Lung (tissue), 13 donors: ENCODE data around the gene CHAF1A. TPM values are rescaled to one million over a fixed set of nuclear protein-coding genes. Genes with fewer than 3 reads are reported as not detected.

Source experiments
- ATAC-seq: fragments of 200-7000 bp; cut with Tn5 transposase; one replicate; pipeline ENCODE4 v1.9.1; 2020; ENCODE audit warnings: moderate number of reproducible peaks; ENCODE audit not compliant: insufficient read depth, low FRiP score
- DNase-seq, 3 donors: peaks; one replicate each; pipeline ENCODE4 v3.0.0-alpha.2; 2013 to 2017
- H3K27ac ChIP-seq, 2 donors: one replicate each; pipeline ENCODE4 v1.5.1; 2013; ENCODE audit warnings: mild to moderate bottlenecking in 2 of 2, moderate library complexity in 2 of 2, control low read depth in 1 of 2, inconsistent platforms in 1 of 2, low read depth in 1 of 2, low read length in 1 of 2
- H3K27me3 ChIP-seq, 3 donors: one replicate each; pipeline ENCODE4 v1.5.1; 2013; ENCODE audit warnings: low read length in 2 of 3; ENCODE audit not compliant: control insufficient read depth in 3 of 3, insufficient read depth in 3 of 3
- H3K36me3 ChIP-seq, 4 donors: one replicate each; pipeline ENCODE4 v1.5.1; 2013; ENCODE audit warnings: low read length in 4 of 4, mild to moderate bottlenecking in 1 of 4, moderate library complexity in 1 of 4; ENCODE audit not compliant: control insufficient read depth in 4 of 4, insufficient read depth in 4 of 4
- H3K4me1 ChIP-seq, 5 donors: one replicate each; pipeline ENCODE4 v1.5.1; 2013; ENCODE audit warnings: low read length in 5 of 5, mild to moderate bottlenecking in 2 of 5, moderate library complexity in 1 of 5; ENCODE audit not compliant: control insufficient read depth in 5 of 5, insufficient read depth in 5 of 5
- H3K4me3 ChIP-seq: one replicate; pipeline ENCODE4 v1.5.1; 2013; ENCODE audit warnings: mild to moderate bottlenecking, control low read depth, moderate library complexity
- H3K9ac ChIP-seq, 2 donors: one replicate each; pipeline ENCODE4 v1.5.1; 2013; ENCODE audit warnings: low read length in 2 of 2, control low read depth in 1 of 2; ENCODE audit not compliant: insufficient read depth in 1 of 2
- H3K9me3 ChIP-seq, 4 donors: one replicate each; pipeline ENCODE4 v1.5.1; 2013; ENCODE audit warnings: low read length in 3 of 4, mild to moderate bottlenecking in 1 of 4, moderate library complexity in 1 of 4; ENCODE audit not compliant: control insufficient read depth in 4 of 4, insufficient read depth in 3 of 4
- WGBS, 2 donors: extraction: QIAGEN DNeasy Blood & Tissue Kit; methylation state at CpG; one replicate each; pipeline ENCODE4 v1.1.7; 2013; 5-methylcytosine and 5-hydroxymethylcytosine counted together
- polyA plus RNA-seq, 2 donors: library from polyadenylated mRNA; stranded (reverse); fragments of 200-250 nt; gene quantifications; one replicate each; pipeline ENCODE4 v1.2.1, GENCODE V29; 2013
- small RNA-seq: library from RNA; depleted of rRNA; stranded (forward); fragments of <200 nt; gene quantifications from one replicate; pipeline ENCODE3, GENCODE V24; 2014; ENCODE audit warnings: low replicate concordance
- total RNA-seq, 2 donors: library from RNA; depleted of rRNA in 1 of 2; stranded (reverse); fragments of >200 nt in 1 of 2; gene quantifications; one replicate each; pipeline ENCODE4 v1.2.1, GENCODE V29; 2014 to 2021
- TF ChIP-seq, protein P1 (sequence below): IDR thresholded peaks from 2 replicates; pipeline ENCODE4 v1.5.1; 2012; ENCODE audit warnings: mild to moderate bottlenecking; ENCODE audit errors: control extremely low read depth, extremely low read depth
- donor health status: control.
- donor health status: control.
- donor health status: Bipolar disorder and iron deficiency.
- donor health status: healthy.
- donor health status: DM: yes; HTN: yes; CAD: no.

The CHAF1A gene
- total and polyA plus RNA-seq, 4 donors, result 6.8 to 16.7 (median 8.7) TPM

GRCh38 chr19:4491446-4491845 lies 89.0 kb downstream of the CHAF1A start:
- Histone ChIP-seq H3K36me3 (peaks cover 6 to 66% (median 26%) of the 10 kb centered on the region in 4 donors), H3K9me3 (peaks cover 0 to 6% (median 0%) of the 10 kb centered on the region in 4 donors), H3K9ac (no peak overlapping the region), H3K4me1 (no peaks in the 10 kb centered on the region), H3K4me3 (no peak overlapping the region), H3K27me3 (no peaks in the 10 kb centered on the region), H3K27ac (no peak overlapping the region)
- WGBS, 2 donors, result 97% methylated on average over 21 of the region's 21 CpGs
- TF ChIP-seq, protein P1, sequence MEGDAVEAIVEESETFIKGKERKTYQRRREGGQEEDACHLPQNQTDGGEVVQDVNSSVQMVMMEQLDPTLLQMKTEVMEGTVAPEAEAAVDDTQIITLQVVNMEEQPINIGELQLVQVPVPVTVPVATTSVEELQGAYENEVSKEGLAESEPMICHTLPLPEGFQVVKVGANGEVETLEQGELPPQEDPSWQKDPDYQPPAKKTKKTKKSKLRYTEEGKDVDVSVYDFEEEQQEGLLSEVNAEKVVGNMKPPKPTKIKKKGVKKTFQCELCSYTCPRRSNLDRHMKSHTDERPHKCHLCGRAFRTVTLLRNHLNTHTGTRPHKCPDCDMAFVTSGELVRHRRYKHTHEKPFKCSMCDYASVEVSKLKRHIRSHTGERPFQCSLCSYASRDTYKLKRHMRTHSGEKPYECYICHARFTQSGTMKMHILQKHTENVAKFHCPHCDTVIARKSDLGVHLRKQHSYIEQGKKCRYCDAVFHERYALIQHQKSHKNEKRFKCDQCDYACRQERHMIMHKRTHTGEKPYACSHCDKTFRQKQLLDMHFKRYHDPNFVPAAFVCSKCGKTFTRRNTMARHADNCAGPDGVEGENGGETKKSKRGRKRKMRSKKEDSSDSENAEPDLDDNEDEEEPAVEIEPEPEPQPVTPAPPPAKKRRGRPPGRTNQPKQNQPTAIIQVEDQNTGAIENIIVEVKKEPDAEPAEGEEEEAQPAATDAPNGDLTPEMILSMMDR, result no peak
- no peak for DNase-seq
- no peak for ATAC-seq

- TF ChIP-seq, protein P1, result no peak
- no peak for DNase-seq
- peaks cover 0 to 6% (median 0%) of the 10 kb centered on the region in 4 donors for H3K9me3 ChIP-seq
- H3K36me3 ChIP-seq, result peaks cover 6 to 66% (median 26%) of the 10 kb centered on the region in 4 donors
- no peak overlapping the region for H3K27ac ChIP-seq
- WGBS, 2 donors, result 98 to 100% methylated on average over 3 of the region's 3 CpGs
- ATAC-seq, result no peak
- H3K4me1 ChIP-seq, result no peaks in the 10 kb centered on the region
- H3K4me3 ChIP-seq, result no peak overlapping the region
- no peaks in the 10 kb centered on the region for H3K27me3 ChIP-seq
- no peak overlapping the region for H3K9ac ChIP-seq
Observed at GRCh38 chr19:4492337-4493103, 90.1 kb downstream of the CHAF1A start.

Small RNAs within 50 kb of the gene (small RNA-seq; reads per million reads assigned to genes)
- not detected for gene MIR4746

Other genes with a start within 250 kb of the CHAF1A start
- gene CREB3L3, start 249.0 kb upstream of the CHAF1A start, total RNA-seq, result not detected
- gene CREB3L3, start 249.0 kb upstream of the CHAF1A start, polyA plus RNA-seq, result under 1 TPM in 1 of 2 donors, not detected in 1; 0.03 TPM
- gene SIRT6, start 220.1 kb upstream of the CHAF1A start, total RNA-seq, result 10 to 100 TPM; 10.2 to 29.3 TPM
- 10 to 100 TPM; 29.1 to 36.5 TPM for gene SIRT6, start 220.1 kb upstream of the CHAF1A start, polyA plus RNA-seq
- 1 to 10 TPM; 1.1 to 1.5 TPM for gene ANKRD24, start 220.0 kb upstream of the CHAF1A start, total RNA-seq
- gene ANKRD24, start 220.0 kb upstream of the CHAF1A start, polyA plus RNA-seq, result 1 to 10 TPM in 1 of 2 donors, under 1 TPM in 1; 0.68 to 2.4 TPM
- gene EBI3, start 173.1 kb upstream of the CHAF1A start, total RNA-seq, result 1 to 10 TPM; 4.1 to 5.9 TPM
- gene EBI3, start 173.1 kb upstream of the CHAF1A start, polyA plus RNA-seq, result 10 to 100 TPM in 1 of 2 donors, 1 to 10 TPM in 1; 6.9 to 92.7 TPM
- 10 to 100 TPM; 11.2 to 24.1 TPM for gene YJU2, start 155.6 kb upstream of the CHAF1A start, total RNA-seq
- gene YJU2, start 155.6 kb upstream of the CHAF1A start, polyA plus RNA-seq, result 10 to 100 TPM; 28.9 to 44.2 TPM
- not detected for gene SHD, start 123.4 kb upstream of the CHAF1A start, total RNA-seq
- gene SHD, start 123.4 kb upstream of the CHAF1A start, polyA plus RNA-seq, result not detected
- gene TMIGD2, start 100.3 kb upstream of the CHAF1A start, total RNA-seq, result 1 to 10 TPM in 1 of 2 donors, under 1 TPM in 1; 0.34 to 1.7 TPM
- gene TMIGD2, start 100.3 kb upstream of the CHAF1A start, polyA plus RNA-seq, result 1 to 10 TPM in 1 of 2 donors, under 1 TPM in 1; 0.53 to 1.6 TPM
- 1 to 10 TPM in 1 of 2 donors, under 1 TPM in 1; 0.34 to 1.1 TPM for gene FSD1, start 98.0 kb upstream of the CHAF1A start, total RNA-seq
- gene FSD1, start 98.0 kb upstream of the CHAF1A start, polyA plus RNA-seq, result under 1 TPM; 0.31 to 0.63 TPM
- gene STAP2, start 63.8 kb upstream of the CHAF1A start, total RNA-seq, result 10 to 100 TPM; 24.4 to 30.0 TPM
- gene STAP2, start 63.8 kb upstream of the CHAF1A start, polyA plus RNA-seq, result 10 to 100 TPM; 24.6 to 32.6 TPM
- gene MPND, start 59.1 kb upstream of the CHAF1A start, total RNA-seq, result 10 to 100 TPM in 1 of 2 donors, 1 to 10 TPM in 1; 9.1 to 30.5 TPM
- 10 to 100 TPM; 18.7 to 32.3 TPM for gene MPND, start 59.1 kb upstream of the CHAF1A start, polyA plus RNA-seq
- 10 to 100 TPM; 30.6 to 68.6 TPM for gene SH3GL1, start 2.1 kb upstream of the CHAF1A start, total RNA-seq
- gene SH3GL1, start 2.1 kb upstream of the CHAF1A start, polyA plus RNA-seq, result 10 to 100 TPM; 53.1 to 65.4 TPM
- 100 to 1,000 TPM in 1 of 2 donors, 10 to 100 TPM in 1; 74.4 to 113 TPM for gene UBXN6, start 55.2 kb downstream of the CHAF1A start, total RNA-seq
- 100 to 1,000 TPM in 1 of 2 donors, 10 to 100 TPM in 1; 83.6 to 128 TPM for gene UBXN6, start 55.2 kb downstream of the CHAF1A start, polyA plus RNA-seq
- gene HDGFL2, start 69.7 kb downstream of the CHAF1A start, total RNA-seq, result 10 to 100 TPM; 36.5 to 36.9 TPM
- 10 to 100 TPM; 40.6 to 47.0 TPM for gene HDGFL2, start 69.7 kb downstream of the CHAF1A start, polyA plus RNA-seq
- 1 to 10 TPM in 1 of 2 donors, under 1 TPM in 1; 0.85 to 5.0 TPM for gene PLIN4, start 115.8 kb downstream of the CHAF1A start, total RNA-seq
- gene PLIN4, start 115.8 kb downstream of the CHAF1A start, polyA plus RNA-seq, result 1 to 10 TPM; 3.7 to 3.9 TPM
- 10 to 100 TPM in 1 of 2 donors, 1 to 10 TPM in 1; 7.5 to 37.3 TPM for gene PLIN5, start 132.6 kb downstream of the CHAF1A start, total RNA-seq
- gene PLIN5, start 132.6 kb downstream of the CHAF1A start, polyA plus RNA-seq, result 10 to 100 TPM; 15.5 to 33.5 TPM
- 10 to 100 TPM; 14.4 to 15.7 TPM for gene LRG1, start 137.4 kb downstream of the CHAF1A start, total RNA-seq
- 10 to 100 TPM; 15.4 to 56.7 TPM for gene LRG1, start 137.4 kb downstream of the CHAF1A start, polyA plus RNA-seq
- gene SEMA6B, start 157.0 kb downstream of the CHAF1A start, total RNA-seq, result 10 to 100 TPM in 1 of 2 donors, 1 to 10 TPM in 1; 3.2 to 22.8 TPM
- gene SEMA6B, start 157.0 kb downstream of the CHAF1A start, polyA plus RNA-seq, result 10 to 100 TPM; 17.3 to 38.5 TPM
- 10 to 100 TPM; 18.5 to 22.0 TPM for gene TNFAIP8L1, start 236.9 kb downstream of the CHAF1A start, total RNA-seq
- 10 to 100 TPM; 12.1 to 12.9 TPM for gene TNFAIP8L1, start 236.9 kb downstream of the CHAF1A start, polyA plus RNA-seq